Posterior cingulate gyrus (tissue), 11 donors: ENCODE data around the gene KCNIP4.
A peak's percentile ranks its signal among the peaks of the same experiment; 100 is the strongest.

ENCODE experiments used
- DNase-seq, 10 donors: peaks; one replicate each; pipeline versions ENCODE4 v3.0.0 to v3.0.0-alpha.2; 2020 to 2021; ENCODE audit warnings: mixed read lengths in 3 of 10
- intact Hi-C: fragments of 100-400 bp; cut with DNase I; formaldehyde crosslinking; loops from one replicate; pipeline ENCODE4 v1.15.1; 2023

KCNIP4 gene

DNA sequence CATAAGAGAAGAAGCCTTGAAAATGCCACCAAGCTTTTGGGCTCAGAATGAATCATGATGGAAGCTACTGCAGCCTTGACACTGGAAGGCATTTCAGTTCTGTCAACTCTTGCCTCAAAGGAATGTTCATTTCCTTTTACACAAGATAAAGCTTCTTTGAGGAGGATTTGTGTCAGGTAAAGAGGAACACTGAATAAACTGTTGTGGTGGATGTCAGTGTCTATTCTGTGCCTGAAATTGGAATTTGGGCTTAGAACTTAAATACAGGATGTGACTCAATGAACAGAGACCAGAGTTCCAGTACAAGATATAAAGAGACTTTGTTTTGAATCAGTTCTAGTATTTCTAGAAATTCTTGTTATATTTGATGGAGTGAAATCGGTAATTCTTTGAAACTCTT lies 935.1 kb downstream of the KCNIP4 start:
- DNase-seq = no peak
- intact Hi-C loops = no loop called here

DNA sequence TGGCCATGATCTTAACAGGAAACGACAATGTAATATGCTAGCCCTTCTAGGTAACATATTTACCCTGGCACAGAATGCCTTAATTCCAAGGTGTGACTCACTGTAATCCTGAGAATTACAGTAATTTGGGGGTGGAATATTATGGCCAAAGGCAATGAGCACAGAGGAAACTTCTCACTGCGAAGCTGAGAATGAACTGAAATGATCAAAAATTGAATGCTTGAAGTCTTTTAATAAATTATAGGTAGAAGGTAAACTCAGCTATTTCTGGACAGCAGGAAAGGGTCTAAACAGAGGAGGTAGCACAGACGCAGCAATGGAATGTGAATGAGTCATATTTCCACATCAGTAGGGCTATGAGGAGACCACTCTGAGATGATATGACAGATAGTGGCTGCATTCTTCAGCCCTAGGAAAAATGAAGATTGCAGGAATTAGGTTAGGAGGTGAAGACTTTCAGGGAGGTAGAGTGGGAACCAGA lies 935.7 kb downstream of the KCNIP4 start:
- intact Hi-C loops = no loop called here
- no peak for DNase-seq

DNA sequence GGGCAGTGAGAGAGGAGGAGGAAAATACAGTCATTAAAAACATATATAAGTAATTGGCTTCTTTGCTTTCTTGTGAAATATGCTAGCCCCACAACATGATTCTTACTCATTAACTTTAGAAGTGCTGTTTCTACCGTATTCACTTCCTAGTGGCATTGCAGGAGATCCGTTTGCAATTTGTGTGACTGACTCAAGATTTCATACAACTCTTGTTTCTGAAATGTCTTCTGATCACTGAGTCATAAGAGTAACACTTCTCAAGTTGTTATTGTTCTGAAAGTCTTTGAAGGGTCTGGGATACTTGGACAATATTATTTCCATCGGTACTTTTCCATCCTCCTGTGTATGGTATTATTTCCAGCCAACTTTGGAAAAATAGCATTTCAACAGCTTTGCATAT lies 937.5 kb downstream of the KCNIP4 start:
- DNase-seq = no peak
- intact Hi-C loops = no loop called here

DNA sequence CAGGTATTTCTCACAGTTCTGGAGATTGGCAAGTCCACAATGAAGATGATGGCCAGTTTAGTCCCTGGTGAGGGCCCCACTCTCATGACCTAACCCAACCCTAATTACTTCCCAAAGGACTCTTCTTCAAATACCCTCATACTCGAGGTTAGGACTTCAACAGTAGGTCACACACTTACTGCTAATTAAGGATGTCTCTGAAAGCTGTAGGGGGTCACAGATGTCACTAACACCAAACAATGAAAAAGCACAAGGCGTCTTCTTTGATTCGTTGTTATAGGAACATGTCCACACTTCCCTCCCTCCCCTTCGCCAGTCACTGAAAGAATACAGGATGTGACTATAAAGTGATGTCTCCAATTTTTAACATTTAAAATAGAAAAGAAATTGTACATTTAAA lies 938.6 kb downstream of the KCNIP4 start:
- no peak for DNase-seq
- intact Hi-C loops = no loop called here

DNA sequence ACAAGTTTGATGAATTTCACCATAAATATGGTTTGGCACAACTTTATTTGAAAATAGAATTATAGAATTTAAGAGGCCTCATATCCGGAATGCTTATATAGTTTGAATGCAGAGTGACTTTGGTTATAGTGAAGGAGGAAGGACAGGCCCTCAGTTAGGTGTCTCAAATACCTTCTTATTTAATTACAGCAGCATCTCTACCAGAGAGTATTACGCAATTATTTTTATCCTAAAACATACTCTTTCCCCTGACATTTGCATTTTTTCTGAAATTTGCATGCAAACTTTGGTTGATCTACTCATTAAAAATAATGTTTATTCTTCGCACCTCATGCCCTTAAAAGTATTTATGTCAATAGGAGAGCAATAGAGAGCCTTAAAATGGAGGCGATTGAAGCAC lies 942.9 kb downstream of the KCNIP4 start:
- DNase-seq = no peak
- intact Hi-C loops = no loop called here

DNA sequence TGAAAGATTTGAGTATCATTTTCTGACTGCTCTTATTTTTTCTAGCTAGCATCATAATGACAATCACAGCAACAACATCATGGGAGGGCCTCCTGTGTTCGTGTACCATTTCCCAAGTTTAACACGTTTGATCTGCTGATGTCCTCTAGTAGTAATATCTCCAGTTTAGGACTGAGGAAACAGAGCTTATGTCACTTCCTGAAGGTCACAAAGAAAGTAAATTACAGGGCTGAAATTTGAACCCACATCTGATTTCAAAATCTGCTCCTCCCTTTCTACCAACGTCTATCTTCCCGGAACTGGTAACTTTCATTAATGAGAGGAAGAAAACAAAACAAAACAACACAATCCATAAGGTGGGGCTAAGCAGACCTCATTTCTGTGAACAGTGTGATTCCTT lies 945.6 kb downstream of the KCNIP4 start:
- no peak for DNase-seq
- intact Hi-C loops = no loop called here

DNA sequence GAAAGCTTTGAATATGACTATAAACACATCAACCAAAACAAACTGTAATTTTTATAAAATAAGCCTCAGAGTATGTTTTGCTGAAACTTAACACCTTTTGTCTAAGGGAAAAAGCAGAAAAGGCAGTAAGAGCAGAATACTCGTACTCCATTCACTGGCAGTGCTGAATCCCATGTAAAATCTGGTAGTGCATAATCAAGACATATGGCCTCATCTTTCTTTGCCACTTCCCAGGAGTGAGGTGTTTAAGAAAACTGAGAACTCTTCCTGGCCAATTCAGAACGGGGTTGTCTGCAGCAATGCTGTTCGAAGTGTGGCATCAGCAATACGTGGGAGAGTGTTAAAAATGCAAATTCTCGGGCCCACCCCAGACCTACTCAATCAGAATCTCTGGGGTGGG lies 946.3 kb downstream of the KCNIP4 start:
- intact Hi-C loops = no loop called here
- peak in 3 of 10 donors; percentile 6 to 79 (median 12) for DNase-seq

DNA sequence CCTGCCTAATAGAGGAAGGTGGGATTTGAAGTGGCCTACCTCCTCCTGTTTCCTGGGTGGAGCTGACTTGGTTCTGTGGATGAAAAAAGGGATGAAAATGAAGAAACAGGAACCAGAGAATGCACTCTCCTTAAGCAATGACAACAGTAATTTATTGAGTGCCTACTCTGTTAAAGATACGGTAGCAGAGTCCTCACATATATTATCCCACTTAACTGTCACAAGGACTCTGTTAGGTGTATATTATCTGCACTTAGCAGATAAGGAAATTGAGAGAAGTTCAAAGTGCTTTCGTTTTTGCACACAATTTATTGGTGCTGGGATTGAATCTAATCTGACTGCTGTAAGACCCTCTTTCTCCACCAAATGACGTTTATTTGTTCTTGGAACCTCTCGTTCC lies 947.1 kb downstream of the KCNIP4 start:
- intact Hi-C loops = no loop called here
- DNase-seq = no peak

DNA sequence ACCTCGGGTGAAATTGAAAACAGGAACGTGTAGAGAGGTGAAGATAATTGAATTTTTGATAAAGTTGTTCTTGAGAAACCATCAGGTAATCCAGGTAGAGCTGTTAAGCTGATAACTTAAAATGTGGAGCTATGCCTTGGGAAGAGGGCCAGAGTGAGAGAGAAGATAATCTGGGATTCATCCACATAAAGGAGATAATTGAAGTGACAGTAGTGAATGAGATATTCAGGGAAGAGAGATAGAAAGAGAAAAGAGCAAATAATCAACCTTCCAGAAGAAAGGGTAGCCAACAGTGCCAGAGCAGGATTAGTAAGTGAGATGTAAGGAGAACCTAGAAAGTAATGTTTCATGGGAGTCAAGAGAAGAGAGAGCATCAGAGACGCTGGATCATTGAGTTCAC lies 950.7 kb downstream of the KCNIP4 start:
- intact Hi-C loops = no loop called here
- no peak for DNase-seq

DNA sequence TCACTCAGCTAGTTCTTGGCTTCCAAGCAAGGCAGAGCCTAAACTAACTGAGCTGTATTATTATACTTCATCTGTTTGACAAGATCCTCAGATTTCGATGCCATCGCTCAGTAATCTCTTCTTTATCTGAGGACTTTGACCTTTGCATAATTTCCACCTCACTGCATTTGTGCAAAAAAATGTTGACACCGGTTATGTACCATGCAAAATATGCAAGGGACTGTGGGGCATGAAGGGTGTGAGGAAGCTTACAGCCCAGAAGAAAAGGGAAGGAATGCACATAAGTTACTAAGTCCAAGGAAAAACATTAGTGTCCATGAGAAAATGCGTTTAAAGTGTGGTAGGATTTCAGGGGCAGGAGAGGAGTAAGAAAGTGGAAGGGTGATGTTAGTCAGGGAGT lies 953.0 kb downstream of the KCNIP4 start:
- no peak for DNase-seq
- intact Hi-C loops = no loop called here

DNA sequence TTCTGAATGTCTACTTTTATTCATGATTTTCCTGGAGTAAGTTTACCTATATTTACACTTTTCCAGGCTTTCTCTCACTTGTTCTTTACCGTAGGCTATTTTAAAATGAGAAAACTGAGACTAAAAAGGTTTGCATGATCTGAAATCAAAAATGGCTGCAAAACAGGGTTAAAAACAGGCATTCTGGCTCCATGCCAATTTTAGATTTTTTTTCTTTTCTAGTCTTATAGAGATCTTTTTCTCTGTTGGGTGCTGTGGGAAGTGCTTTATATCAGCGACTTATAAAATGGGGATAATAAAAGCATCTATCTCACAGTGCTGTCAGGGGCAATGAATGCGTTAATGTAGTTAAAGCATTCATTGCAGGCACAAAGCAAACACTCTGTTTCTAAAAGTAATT lies 953.6 kb downstream of the KCNIP4 start:
- intact Hi-C loops = no loop called here
- DNase-seq = no peak

DNA sequence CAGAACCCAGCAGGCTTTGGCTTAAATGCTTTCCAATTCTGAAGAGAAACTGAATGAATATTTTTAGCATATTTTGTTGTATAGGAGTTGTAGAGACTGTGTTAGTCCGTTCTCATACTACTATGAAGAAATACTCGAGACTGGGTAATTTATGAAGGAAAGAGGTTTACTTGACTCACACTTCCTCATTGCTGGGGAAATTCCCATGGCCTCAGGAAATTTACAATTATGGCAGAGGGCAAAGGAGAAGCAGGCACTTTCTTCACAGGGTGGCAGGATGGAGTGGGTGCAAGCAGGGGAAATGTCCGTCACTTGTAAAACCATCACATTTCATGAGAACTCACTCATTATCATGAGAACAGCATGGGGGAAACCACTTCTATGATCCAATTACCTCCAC lies 956.6 kb downstream of the KCNIP4 start:
- intact Hi-C loops = no loop called here
- no peak for DNase-seq

DNA sequence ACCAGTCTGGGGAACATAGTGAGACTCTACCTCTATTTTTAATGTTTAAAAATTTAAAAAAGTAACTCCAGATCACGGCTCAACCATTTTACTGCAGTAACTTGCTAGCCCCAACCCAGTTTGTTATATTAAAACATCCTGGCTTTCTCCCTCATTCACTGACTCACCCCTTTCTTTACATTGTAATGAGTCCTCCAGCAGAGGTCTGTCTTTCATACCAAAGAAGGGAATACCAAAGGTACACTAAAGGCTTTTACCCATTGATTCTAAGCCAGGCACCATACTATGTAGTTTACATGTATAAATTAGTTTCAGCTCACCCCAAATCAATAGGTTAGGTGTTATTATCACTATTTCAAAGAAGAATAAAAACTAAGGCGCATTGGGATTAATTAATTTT lies 961.4 kb downstream of the KCNIP4 start:
- intact Hi-C loops = no loop called here
- no peak for DNase-seq

DNA sequence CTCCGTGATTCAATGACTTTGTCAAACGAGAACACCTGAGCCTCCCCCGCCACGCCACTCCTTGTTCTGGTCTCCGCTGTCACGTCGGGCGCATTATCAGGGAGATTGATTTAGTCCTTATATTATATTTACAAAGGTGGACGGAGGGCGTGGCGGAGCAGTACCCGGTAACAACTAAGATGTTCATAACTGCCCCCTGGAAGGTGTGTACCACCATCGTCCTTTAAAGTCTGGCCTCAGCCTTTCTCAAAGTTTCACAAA lies 964.1 kb downstream of the KCNIP4 start:
- DNase-seq = no peak
- intact Hi-C loops = no loop called here

DNA sequence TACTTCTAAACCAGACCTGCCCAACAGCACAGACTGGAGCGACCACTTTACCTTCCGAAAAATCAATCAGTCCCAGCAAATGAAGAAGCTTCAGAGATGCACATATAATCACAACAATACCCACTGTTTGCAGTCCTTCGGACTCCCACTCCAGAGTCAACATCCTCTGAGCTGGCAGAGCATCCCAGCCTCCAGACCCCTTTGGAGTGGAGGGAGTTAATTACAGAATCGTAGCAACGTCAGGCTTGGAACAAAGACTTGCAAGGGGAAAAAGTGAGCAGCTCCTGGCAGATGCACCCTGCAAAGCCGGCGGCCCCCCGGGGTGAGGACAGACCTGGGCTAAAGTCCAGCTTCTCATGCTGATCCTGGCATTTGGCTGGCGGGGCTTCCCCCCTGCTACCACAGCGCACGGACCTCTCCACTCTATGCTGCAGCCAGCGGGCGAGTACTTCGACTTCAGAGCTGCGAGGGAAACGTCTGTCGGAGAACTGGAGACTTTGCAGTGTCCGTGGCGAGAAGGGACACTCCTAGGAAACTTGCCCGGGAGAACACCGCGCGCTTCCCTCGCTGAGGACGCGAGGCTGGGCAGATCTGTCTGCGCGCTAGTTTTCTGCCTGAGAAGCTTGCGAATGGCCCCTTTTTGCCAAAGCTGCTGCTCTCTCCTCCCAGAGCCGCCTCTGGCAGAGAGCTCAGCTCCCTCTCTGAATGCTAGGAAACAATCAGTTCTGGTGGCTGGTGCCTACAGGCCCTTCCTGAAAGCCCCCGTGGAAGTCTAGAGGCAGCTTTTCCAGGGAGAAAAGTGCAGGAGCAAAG lies 964.6 kb downstream of the KCNIP4 start:
- peak in 6 of 10 donors; percentile 12 to 90 (median 40) for DNase-seq

DNA sequence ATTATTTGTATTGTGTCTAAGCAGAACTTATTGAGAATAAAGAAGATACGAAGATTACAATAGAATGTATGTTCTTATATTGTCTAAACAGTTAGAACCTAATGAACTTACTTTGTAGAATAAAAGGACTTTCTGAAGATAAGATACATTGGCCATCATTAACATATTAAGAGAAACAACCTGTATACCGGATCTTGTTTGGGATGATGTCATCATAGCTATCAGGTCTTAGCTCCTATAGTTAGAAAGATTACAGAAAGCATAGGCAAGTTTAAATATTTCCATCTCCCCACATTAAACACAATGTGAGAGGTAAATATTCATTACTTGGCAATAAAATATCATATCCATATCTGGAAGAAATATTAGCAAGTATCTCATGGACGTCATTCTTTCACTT lies 966.0 kb downstream of the KCNIP4 start:
- intact Hi-C loops = no loop called here
- DNase-seq = no peak

More for the DNA sequence above, 964.6 kb downstream of the KCNIP4 start:
- intact Hi-C loops = no loop called here

DNA sequence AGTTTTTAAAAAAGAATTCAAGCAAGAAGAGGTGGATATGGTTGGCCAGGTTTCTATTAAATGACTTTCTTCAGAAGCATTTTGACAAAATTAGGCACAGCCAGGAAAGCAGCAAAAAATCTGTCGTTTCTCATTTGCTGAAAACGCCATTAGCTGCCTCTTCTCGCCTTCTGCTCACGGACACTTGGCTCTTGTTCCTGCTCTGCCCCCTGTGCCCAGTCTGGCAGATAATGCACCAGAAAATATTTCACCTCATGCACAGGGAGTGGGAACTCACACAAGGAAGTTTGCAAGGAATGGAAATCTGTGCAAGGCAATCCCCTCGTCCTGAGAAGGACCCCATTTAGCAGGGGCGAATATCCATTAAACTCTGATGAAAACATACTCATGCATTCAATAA lies 988.3 kb downstream of the KCNIP4 start:
- no peak for DNase-seq
- intact Hi-C loops = no loop called here

DNA sequence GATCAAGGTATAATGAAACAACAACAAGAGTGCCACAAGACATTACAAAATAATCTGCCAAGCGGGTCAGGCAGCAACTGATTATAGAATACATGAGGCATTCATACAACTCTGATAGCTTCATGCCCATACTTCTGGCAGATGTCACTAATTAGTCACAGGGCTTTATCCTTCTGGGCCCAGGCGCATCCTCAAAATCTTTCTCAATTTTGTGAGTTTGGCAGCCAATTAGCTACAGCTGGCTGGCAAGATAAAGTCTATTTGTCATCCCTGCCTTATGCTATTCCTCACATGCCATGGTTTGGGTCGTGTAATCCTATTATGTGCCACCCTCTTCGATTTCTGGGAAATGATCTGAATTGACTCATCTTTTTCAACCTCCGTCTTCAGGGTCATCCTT lies 994.0 kb downstream of the KCNIP4 start:
- intact Hi-C loops = no loop called here
- no peak for DNase-seq

DNA sequence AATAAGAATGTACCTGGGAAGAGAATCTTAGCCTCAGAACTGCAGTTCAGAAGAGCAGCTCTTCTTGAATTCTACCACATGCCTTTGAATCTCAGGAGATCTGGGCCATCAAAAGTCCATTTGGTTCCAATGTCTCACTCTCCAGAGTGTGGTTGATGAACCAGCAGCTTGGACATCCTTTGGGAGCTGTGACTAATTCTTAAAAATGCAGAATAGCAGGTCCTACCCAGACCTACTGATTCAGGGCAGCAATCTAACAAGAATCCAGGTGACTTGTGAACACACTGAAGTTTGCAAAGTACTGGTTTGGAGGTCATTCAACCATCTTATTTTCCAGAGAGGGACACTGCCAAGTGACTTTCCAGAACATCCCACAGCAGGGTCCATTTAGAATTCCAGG lies 1003.6 kb downstream of the KCNIP4 start:
- no peak for DNase-seq
- intact Hi-C loops = no loop called here

DNA sequence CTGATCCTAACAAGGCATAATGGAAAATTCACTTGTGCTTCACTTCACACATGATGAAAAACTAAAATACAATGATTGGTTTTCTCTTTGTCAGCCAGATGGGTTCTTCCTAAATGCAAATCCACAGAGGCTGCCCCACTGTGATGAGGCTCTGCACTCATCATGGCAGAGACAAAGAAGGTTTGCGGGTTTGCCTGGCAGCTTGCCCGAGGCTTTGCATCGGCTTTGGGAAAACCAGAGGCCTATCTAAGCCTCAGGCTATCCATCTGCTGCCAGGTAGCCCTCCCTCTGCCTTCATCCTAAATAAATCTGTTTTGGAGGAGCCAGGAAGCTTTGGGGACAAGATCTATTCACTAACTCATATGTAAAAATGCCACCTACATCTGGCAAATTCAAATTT lies 1004.1 kb downstream of the KCNIP4 start:
- intact Hi-C loops = no loop called here

DNA sequence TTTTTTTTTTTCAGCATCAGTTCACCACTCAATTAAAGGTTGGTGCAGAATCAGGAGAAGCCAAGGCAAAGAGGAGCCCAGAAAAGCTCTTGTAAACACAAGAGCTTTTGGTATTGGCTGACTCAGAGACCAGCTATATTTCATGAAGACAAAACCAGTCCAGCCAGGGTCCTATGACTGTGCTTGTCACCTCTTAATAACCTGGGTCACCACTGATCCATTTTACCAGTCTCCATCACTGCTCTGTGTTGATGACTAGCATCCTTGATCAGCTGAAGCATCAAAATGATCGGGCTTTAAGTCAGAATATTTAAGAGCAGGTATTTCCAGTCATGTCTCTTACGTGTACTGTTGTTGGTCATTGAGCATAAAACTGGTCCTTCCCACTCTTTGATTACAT lies 1010.4 kb downstream of the KCNIP4 start:
- no peak for DNase-seq
- intact Hi-C loops = no loop called here

More for the DNA sequence above, 1004.1 kb downstream of the KCNIP4 start:
- DNase-seq = peak in 1 of 10 donors; percentile 45

DNA sequence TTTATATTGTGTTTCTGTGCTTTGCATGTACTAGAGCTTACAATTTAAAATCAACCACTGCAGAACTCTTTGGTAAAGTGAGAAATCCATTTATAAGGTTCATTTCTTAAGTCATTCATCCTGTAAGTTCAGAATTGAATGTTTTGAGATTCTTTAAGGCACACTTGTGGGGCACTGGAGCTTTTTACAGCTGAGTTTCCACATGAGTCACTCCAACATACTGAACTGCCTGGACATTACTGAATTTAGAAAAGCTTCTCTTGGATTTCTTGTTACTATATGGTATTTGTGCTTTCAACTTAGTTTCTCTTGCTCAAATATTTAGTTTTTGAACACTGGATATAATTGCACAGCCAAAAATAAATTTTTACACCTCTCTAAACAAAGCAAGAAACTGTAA lies 1022.0 kb downstream of the KCNIP4 start:
- intact Hi-C loops = no loop called here
- no peak for DNase-seq

DNA sequence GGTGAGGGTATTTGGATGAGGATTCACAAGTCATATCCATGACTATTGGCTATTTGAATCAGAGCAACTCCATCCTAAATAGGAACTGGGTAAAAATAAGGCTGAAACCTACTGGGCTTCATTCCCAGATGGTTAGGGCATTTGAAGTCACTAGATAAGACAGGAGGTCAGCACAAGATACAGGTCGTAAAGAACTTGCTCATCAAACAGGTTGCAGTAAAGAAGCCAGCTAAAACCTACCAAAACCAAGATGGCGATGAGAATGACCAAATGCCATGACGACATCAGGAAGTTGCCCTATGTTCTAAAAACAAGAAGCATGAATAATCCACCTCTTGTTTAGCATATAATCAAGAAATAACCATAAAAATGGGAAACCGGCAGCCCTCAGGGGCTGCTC lies 1023.4 kb downstream of the KCNIP4 start:
- intact Hi-C loops = no loop called here
- DNase-seq = no peak
